ENCODE results near the gene AFG3L2.
"Not testable (repeated sequence)": the region's sequence is repeated elsewhere in the genome, so short reads cannot be mapped to it uniquely, and the experiment has no call there.

Gene AFG3L2

DNA sequence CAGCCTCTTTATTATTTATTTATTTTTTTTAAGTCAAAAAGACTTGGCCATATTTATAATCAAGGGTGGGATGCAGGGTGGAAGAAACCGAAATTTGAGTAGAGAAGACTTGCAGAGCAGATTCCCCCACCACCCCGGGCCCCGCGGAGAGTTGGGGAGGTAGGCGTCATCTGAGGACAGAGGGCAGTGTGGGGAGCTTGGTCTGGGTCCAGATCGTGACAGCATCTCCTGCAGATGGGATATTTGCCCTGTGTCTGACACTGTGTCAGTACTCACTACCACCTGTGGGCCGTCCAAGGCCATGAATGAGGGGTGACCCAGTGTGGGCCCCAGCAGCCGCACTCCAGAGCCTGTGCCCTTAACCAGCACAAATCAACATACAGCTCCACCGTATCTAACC, 20.2 kb upstream of the AFG3L2 start:
- no peak for DNase-seq (ENCODE audit: low spot score)

- no peak for DNase-seq (ENCODE audit: low spot score)
These were observed 17.4 kb upstream of the AFG3L2 start for GRCh38 chr18:12394428-12394827.

DNA sequence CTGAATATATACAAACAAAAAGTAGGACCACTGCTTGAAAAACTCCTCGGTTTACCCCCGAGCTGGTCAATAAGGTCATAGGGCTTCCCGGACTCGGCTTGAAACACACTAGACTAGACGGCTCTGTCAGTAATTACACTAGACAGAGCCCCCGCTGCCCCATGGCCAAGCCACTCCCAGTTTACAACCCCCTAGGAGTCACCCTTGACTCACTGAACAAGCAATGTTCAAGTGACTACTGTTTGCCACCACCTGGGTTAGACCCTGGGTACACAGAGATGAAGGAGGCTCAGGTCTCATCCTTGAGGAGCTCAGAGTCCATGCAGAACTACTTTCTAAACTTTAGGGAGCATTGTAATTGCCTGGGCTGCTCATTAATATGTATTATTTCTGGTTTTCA, 17.0 kb upstream of the AFG3L2 start:
- no peak for DNase-seq (ENCODE audit: low spot score)

GRCh38 chr18:12393510-12393909, 16.5 kb upstream of the AFG3L2 start:
- DNase-seq (ENCODE audit: low spot score): no peak

DNA sequence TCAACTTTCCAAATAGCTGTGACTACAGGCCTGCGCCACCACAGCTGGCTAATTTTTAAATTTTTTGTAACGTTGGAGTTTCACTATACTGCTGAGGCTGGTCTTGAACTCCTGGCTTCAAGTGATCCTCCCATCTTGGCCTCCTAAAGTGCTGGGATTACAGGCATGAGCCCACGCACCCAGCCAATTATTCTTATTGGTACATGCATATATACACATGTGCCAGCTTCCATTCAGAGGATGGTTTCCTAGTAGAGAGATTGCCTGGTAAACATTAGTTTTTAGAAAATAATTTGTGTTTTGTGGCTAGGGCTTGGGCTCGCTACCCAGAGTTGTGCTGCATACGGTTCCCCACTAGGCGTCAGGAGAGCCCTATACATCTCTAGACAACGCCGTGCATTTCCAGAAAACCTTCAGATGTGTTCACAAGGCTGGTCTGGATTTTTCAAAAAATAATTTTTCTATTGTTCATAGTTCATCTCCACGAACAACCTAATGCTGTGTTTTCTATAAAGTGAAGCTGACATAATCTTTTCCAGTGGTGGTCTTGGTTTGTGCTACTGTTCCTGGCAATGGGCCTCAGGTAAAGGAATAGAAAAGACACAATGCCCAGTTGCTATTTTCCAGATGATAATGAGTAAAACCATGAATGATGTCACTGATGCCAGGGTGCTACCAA, 14.6 kb upstream of the AFG3L2 start:
- DNase-seq (ENCODE audit: low spot score): peak; percentile 50

GRCh38 chr18:12388442-12388841, 11.4 kb upstream of the AFG3L2 start:
- DNase-seq (ENCODE audit: low spot score): no peak

DNA sequence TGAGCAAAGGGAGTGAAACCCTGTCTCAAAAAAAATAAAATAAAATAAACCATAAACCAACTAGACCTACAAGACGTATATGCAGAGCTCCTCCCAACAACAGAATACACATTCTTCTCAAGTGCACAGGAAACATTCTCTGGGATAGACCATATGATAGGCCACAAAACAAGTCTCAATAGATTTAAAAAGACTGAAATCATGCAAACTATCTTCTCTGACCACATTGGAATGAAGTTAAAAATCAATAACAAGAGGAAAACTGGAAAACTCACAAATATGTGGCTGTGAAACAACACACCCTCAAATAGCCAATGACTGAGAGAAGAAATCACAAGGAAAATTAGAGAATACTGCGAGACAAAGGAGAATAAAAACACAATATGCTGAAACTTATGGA, 7.2 kb upstream of the AFG3L2 start:
- no peak for DNase-seq (ENCODE audit: low spot score)

- DNase-seq (ENCODE audit: low spot score): not testable (repeated sequence)
These were observed 6.7 kb upstream of the AFG3L2 start for GRCh38 chr18:12383759-12384158.

DNA sequence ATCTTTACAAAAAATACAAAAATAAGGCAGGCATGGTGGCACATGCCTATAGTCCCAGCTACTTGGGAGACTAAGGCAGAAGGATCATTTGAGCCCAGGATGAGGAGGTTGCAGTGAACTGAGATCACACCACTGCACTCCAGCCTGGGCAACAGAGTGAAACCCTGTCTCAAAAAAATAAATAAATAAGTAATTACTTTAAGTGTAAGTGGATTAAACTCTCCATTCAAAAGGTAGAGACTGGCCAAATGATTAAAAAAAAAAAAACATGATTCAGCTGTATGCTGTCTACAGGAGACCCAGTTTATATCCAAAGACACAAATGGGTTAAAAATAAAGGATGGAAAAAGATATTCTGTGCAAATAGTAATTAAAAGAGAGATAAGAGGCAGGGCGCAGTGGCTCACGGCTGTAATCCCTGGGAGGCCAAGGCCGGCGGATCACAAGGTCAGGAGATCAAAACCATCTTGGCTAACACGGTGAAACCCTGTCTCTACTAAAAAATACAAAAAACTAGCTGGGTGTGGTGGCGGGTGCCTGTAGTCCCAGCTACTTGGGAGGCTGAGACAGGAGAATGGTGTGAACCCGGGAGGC, 5.3 kb upstream of the AFG3L2 start:
- DNase-seq (ENCODE audit: low spot score): not testable (repeated sequence)

DNA sequence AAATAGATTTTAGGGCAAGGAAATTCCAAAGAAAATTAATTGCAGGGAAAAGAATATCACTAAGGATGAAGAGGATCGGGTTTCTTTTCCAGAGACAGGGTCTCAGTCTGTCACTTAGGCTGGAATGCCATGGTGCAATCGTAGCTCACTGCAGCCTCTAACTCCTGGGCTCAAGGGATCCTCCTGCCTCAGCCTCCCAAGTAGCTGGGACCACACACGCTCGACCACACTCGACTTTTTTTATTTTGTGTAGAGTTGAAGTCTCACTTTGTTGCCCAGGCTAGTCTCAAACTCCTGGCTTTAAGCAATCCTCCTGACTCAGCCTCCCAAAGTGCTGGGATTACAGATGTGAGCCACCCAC, 1.2 kb upstream of the AFG3L2 start:
- not testable (repeated sequence) for DNase-seq (ENCODE audit: low spot score)

GRCh38 chr18:12377556-12378197, 650 bp upstream of the AFG3L2 start:
- DNase-seq (ENCODE audit: low spot score): no peak

DNA sequence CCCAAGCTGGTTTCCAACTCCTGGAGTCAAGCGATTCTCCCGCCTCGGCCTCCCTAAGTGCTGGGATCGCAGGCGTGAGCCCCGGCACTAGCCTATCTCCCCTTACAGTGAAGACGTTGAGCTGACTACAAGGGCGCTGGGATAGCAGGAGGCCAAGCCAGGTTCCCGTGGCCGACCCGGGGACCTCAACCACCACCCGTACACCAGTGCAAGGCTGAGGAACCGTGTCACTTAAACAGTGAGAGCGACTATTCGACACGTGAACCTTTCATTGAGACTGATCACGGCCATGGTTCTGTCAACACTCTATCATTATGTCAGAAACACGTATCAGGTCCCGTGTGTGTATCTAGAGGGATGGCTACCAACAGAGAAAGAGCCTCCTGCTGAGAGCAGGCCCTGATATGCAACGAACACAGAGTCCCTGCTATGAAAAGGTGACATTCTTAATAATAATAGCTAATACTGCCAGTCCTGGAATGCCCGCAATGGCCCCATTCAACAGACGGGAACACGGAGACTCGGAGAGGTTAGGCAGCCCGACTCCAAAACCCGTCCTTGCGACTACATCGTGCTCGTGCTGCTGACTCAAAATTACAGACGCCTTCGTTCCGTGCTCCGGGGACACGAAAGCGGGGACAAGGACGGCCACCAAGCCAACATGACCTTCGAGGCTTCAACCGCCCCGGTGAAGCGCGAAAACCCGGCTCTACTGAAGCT, 833 bp downstream of the AFG3L2 start:
- no peak for DNase-seq (ENCODE audit: low spot score)

GRCh38 chr18:12374401-12374800, 2.6 kb downstream of the AFG3L2 start:
- no peak for DNase-seq (ENCODE audit: low spot score)

GRCh38 chr18:12373771-12374116, 3.3 kb downstream of the AFG3L2 start:
- DNase-seq (ENCODE audit: low spot score): no peak

- DNase-seq (ENCODE audit: low spot score): no peak
These were observed 3.8 kb downstream of the AFG3L2 start for GRCh38 chr18:12373116-12373770.

DNA sequence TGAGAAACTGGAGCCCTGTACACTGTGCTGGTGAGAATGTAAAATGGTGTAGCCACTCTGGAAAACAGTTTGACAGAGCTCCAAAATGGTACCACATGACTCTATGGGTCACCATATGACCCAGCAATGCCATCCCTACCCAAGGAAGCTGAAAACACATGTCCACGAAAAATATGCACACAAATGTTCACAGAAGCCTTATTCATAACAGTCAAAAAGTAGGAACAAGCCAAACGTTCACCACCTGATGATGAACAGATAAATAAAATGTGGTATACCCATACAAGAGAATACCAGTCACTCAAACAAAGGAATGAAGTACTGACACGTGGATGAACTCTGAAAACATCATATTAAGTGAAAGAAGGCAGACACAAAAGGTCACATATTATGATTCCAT, 4.6 kb downstream of the AFG3L2 start:
- no peak for DNase-seq (ENCODE audit: low spot score)

- no peak for DNase-seq (ENCODE audit: low spot score)
These were observed 5.4 kb downstream of the AFG3L2 start for GRCh38 chr18:12371590-12371989.

DNA sequence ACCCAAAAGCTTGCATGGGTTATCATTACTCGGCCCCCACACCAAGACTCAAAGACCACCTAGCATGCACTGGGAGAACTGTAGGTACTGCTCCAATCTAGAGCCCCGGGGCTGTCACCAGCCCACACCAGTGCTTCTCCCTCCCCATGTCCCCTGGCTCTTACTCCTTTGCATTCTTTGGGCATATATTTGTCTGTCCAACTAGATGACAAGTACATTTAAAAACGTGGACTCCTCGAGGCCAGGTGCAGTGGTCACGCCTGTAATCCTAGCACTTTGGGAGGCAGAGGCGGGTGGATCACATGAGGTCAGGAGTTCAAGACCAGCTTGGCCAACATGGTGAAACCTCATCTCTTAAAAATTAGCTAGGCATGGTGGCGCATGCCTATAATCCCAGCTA, 7.8 kb downstream of the AFG3L2 start:
- DNase-seq (ENCODE audit: low spot score): no peak

GRCh38 chr18:12366784-12367183, 10.2 kb downstream of the AFG3L2 start:
- DNase-seq (ENCODE audit: low spot score): no peak

DNA sequence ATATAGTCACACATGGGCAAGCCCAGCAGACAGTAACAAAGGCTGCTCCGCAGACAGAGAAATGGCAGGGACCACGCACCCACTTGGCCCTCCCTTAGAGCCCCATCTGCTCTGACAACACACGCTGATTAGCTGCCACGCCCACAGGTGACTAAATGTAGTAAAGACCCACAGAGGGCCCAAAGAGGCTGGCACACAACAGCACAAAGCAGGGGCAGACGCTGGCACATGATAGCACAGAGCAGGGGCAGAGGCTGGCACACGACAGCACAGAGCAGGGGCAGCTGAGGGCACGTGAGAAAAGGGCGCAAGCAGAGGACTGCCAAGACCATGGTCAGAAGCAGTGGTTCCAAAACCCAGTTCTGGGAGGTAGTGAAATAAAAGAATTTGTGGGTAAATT, 10.6 kb downstream of the AFG3L2 start:
- no peak for DNase-seq (ENCODE audit: low spot score)

DNA sequence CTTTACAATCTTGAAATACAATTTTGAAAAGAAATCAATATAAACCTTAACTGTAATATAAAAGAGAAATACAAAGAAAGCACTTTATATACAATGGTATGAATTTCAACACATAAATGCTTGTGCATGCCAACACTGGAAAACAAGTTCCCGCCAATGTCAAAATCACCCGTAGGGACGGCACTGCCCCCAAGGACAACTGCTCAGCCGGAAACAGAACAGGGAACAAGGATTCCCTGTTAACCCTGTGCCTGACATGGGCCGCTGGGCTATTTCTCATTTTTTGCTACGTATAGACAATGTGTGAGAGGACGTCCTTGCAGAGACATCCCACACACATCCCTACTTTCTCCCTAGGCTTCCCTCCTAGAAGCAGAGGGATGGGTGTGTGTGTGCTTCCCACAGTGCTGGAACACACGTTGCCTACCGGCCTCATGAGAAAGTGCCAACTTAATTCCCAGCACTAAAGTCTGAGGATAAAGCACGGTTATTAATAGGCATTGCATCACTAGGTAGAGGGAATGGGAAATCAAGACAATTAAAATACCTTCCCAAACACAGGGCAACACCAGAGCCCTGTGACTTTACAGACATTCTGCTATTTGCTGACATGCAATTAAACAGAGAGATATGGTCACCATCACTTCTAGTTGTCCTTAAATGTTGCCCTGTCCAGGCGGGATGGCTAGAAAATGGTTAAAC, 14.4 kb downstream of the AFG3L2 start:
- DNase-seq (ENCODE audit: low spot score): no peak

- DNase-seq (ENCODE audit: low spot score): no peak
These were observed 15.2 kb downstream of the AFG3L2 start for GRCh38 chr18:12361770-12362378.

Data from CD4-positive, alpha-beta T cell treated with Interleukin-15 for 4 hours (primary cell).